ENCODE data around the gene CRADD.

DNA sequence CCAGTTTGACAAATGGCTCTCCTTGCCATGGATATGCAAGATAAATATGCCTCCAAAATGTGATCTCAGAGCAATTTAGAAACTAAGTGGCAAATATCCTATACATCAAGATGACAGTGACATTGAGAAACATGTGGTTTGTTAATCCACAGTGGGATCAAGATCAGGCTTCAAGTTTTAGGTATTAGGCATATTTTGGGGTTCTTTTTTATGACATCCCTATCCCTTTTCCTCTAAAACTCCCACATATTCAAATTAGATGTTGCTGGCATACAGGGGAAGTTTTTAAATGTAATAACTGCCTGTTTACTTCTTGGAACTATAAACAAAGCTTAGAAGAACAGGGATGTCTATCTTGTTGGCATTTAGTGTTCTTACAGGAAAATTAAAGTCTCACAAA lies 179.4 kb downstream of the CRADD start:
- TF ChIP-seq, protein P1, sequence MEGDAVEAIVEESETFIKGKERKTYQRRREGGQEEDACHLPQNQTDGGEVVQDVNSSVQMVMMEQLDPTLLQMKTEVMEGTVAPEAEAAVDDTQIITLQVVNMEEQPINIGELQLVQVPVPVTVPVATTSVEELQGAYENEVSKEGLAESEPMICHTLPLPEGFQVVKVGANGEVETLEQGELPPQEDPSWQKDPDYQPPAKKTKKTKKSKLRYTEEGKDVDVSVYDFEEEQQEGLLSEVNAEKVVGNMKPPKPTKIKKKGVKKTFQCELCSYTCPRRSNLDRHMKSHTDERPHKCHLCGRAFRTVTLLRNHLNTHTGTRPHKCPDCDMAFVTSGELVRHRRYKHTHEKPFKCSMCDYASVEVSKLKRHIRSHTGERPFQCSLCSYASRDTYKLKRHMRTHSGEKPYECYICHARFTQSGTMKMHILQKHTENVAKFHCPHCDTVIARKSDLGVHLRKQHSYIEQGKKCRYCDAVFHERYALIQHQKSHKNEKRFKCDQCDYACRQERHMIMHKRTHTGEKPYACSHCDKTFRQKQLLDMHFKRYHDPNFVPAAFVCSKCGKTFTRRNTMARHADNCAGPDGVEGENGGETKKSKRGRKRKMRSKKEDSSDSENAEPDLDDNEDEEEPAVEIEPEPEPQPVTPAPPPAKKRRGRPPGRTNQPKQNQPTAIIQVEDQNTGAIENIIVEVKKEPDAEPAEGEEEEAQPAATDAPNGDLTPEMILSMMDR (IDR thresholded peaks at IDR 0.05): no peak
- TF ChIP-seq POLR2A (IDR thresholded peaks at IDR 0.05): no peak
